GM06990 (cell line): ENCODE measurements around the gene CARD19.

ENCODE experiments used
- DNase-seq: peaks from one replicate; pipeline ENCODE4 v3.0.0-alpha.2; 2011; ENCODE audit not compliant: insufficient read length; ENCODE audit errors: extremely low read depth
- H3K27me3 ChIP-seq: replicated peaks from 2 replicates; pipeline ENCODE4 v1.6.0; 2011; ENCODE audit warnings: low read length; ENCODE audit not compliant: control insufficient read depth, insufficient read depth
- H3K36me3 ChIP-seq: 2 replicates; pipeline ENCODE4 v1.5.1; 2011; ENCODE audit warnings: low read length; ENCODE audit not compliant: control insufficient read depth, insufficient read depth
- H3K4me3 ChIP-seq: replicated peaks from 2 replicates; pipeline ENCODE4 v1.5.1; 2011; ENCODE audit warnings: low read depth, mild to moderate bottlenecking, control low read depth, low read length
- TF ChIP-seq, protein P1 (sequence below): IDR thresholded peaks from 2 replicates; pipeline ENCODE4 v1.5.1; 2011; ENCODE audit warnings: low read length, control low read depth, mild to moderate bottlenecking, inconsistent platforms; ENCODE audit not compliant: insufficient read depth, poor library complexity, severe bottlenecking

Gene CARD19

DNA sequence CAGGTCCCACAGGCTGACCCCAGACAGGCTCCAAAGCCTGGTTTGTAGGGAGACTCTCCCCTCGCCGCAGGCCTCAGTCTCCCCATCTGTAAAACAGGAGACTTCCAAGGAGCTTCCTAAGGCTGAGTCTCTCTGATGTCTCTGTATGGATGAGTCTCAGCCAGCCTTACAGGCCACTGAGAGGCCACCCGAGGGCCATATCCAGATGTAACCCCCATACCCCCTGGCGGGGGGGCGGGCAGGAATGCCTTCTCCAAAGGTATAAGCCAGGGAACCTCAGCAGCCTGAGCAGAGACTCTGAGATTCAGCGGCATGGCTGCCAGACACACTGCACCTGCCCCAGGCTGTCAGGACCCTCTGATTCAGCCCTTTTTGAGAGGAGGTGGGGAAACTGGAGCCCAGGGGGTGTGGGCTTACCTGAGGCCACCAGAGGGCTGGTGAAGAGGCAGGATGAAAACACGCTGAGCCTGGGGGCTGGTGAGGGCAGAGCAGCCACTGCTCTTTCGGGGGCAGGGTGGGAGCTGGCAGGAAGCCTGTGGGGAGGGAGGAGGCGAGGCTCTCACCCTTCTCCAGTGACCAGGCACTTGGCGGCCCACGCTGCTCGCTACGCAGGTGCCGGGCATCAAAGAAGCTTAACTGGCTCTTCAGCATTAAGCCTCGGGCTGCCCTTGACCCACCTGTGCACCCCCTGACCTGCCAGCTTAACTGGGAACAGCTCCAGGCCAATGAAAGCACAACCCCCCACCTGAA is 43.1 kb upstream of the CARD19 start:
- Histone ChIP-seq H3K27me3 (no peaks in the 10 kb centered on the region; the same call in 1 of the 2 replicates), H3K4me3 (no peak overlapping the region), H3K36me3 (no peaks in the 10 kb centered on the region)
- TF ChIP-seq, protein P1, sequence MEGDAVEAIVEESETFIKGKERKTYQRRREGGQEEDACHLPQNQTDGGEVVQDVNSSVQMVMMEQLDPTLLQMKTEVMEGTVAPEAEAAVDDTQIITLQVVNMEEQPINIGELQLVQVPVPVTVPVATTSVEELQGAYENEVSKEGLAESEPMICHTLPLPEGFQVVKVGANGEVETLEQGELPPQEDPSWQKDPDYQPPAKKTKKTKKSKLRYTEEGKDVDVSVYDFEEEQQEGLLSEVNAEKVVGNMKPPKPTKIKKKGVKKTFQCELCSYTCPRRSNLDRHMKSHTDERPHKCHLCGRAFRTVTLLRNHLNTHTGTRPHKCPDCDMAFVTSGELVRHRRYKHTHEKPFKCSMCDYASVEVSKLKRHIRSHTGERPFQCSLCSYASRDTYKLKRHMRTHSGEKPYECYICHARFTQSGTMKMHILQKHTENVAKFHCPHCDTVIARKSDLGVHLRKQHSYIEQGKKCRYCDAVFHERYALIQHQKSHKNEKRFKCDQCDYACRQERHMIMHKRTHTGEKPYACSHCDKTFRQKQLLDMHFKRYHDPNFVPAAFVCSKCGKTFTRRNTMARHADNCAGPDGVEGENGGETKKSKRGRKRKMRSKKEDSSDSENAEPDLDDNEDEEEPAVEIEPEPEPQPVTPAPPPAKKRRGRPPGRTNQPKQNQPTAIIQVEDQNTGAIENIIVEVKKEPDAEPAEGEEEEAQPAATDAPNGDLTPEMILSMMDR: no peak
- no peak for DNase-seq

DNA sequence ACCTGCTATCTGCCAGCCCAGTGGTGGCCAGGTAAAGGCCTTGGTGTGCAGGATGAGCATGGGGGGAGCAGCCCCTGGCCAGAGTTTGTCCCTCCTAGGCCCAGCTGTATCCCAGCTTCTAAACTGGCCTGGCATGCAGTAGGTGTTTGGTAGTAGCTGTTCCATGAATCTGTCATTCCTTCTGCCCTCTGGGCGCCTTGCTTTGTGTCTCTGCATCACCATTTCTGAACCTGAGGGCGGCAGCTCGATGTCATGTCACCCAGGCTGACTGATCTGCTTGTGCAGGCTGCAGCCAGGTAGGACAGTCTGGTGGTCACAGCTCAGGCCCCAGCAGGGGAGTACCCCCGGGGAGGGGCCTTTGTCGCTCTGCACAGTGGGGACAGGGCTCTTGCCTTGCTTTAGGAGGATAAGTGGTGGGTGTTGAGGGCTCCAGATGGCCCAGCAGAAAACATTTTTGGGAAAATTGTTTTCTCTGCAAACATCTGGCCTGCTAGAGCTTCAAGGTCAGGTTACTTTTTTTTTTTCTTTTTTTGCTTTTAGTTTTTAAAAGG is 42.2 kb upstream of the CARD19 start:
- Histone ChIP-seq H3K4me3 (no peak overlapping the region), H3K27me3 (no peaks in the 10 kb centered on the region; the same call in 1 of the 2 replicates), H3K36me3 (no peaks in the 10 kb centered on the region)
- no peak for DNase-seq
- TF ChIP-seq, protein P1: no peak

DNA sequence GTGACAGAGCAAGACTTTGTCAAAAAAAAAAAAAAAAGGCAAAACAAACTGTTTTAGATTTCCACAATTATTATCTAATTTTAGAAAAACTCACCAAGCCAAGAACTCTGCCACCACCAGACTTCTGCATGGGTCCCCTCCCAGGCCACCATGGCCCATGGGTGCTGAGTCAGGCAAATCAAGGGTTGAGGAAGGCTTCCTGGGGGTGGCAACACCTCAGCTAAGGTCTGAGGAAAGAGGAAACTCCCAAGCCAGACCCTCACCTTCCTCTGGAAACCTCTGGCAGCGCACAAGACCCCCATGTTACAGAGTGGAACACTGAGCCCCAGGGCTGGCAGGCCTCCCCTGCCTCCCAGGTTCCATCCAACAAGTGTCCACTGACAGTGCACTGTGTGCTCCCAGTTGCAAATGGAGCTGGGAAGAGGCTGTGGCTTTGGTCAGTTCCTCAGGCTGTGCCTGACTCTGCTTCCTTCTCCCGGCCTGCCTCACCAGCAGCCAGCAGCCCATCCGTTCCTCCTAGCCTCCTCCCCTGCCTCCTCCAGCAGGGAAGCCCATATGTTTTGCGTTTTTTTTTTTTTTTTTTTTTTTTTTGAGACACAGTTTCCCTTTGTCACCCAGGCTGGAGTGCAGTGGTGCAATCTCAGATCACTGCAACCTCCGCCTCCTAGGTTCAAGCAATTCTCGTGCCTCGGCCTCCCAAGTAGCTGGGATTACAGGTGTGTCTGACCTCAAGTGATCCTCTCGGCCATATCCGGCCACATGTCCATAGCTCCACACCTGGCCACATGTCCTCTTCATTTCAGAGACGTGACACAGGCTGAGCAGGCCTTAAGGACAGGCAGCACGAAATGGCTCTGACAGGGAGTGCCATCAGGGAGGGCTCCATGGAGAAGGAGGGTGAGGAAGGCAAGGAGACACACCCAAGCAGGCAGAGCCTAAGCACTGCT is 41.0 kb upstream of the CARD19 start:
- no peak for DNase-seq
- H3K27me3 ChIP-seq: no peaks in the 10 kb centered on the region
- H3K36me3 ChIP-seq: no peaks in the 10 kb centered on the region
- TF ChIP-seq, protein P1: no peak
- H3K4me3 ChIP-seq: no peak overlapping the region

DNA sequence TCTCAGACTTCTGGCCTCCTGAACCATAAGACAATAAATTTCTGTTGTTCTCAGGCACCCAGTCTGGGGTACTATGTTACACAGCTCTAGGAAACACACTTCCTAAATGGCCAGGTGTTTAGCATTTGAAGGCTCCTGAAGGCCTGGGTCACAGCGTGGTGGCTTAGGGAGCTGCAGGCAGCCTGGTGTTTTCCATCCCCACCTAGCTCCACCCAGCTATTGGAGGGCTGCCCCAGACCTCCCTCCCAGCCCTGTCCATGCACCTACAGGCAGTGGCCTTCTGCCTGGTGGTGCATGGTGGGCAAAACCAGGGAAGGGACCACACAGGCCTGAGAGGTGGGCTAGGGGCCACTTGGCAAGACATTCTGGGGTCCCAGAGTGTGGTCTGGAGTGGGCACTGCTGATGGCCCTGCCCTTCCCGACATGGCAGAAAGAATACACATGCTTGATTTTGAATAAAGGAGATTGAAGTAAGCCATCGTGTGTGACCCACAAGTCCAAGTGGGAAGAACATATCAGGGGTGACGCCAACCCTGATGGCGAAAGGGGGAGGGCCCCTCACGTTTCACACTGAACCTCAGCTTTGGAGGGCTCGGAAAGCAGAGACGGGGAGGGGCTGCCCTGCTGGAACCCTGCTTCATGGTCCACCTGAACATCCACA is 38.8 kb upstream of the CARD19 start:
- TF ChIP-seq, protein P1: no peak
- no peak for DNase-seq
- no peaks in the 10 kb centered on the region for H3K36me3 ChIP-seq

DNA sequence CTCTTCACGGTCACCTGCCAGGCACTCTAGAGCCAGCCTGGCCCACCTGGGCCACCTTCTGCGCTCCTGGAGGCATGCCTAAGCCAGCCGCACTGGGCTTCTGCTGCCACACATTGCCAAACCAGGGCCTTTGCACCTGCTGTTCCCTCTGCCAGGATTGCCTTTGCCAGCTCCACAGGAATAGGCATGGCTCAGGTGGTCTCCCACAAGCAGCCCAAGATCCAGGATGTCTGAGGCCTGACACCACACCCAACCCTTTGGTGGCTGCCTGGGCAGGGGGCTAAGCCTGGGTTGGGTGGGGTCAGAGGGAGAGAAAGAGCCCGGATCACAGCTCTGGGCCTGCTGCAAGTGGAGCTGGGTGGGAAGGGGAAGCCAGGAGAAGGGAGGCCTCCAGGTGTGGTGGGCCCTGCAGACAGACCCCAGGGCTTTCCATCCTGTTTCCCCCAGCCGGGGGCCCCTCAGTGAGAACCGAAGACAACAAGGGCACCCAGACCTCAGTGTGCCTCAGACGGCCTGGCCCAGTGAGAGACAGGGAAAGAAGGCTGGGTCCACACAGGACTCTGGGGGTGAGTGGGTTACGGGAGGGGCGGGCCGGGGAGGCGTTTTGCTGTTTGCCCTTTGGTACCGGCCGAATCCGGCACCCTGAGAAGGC is 38.2 kb upstream of the CARD19 start:
- Histone ChIP-seq H3K4me3 (no peak overlapping the region), H3K27me3 (no peaks in the 10 kb centered on the region), H3K36me3 (no peaks in the 10 kb centered on the region)
- TF ChIP-seq, protein P1: no peak
- no peak for DNase-seq

More for the DNA sequence above, 38.8 kb upstream of the CARD19 start:
- Histone ChIP-seq H3K4me3 (no peak overlapping the region), H3K27me3 (no peaks in the 10 kb centered on the region)
